ENCODE results near the gene ADAM33.

ADAM33 gene

GRCh38 chr20:3677733-3678132 lies 4.1 kb downstream of the ADAM33 start:
- Histone ChIP-seq H3K9me3 (ENCODE audit: low read length) (no peaks in the 10 kb centered on the region), H3K27me3 (ENCODE audit: insufficient read depth, low read length) (peaks cover 69% of the 10 kb centered on the region), H3K4me3 (ENCODE audit: low read length) (no peak overlapping the region)

GRCh38 chr20:3674995-3675900 lies 6.6 kb downstream of the ADAM33 start:
- H3K27me3 ChIP-seq (ENCODE audit: insufficient read depth, low read length): peaks cover 68% of the 10 kb centered on the region
- H2AFZ ChIP-seq (ENCODE audit: low read depth, low read length): no peak overlapping the region
- peaks cover 6% of the 10 kb centered on the region for H3K4me1 ChIP-seq (ENCODE audit: insufficient read depth, low read length)
- no peaks in the 10 kb centered on the region for H3K9me3 ChIP-seq (ENCODE audit: low read length)
- H3K36me3 ChIP-seq (ENCODE audit: insufficient read depth, low read length): no peaks in the 10 kb centered on the region
- no peak overlapping the region for H3K4me3 ChIP-seq (ENCODE audit: low read length)

More at GRCh38 chr20:3677733-3678132, 4.1 kb downstream of the ADAM33 start:
- Histone ChIP-seq H3K36me3 (ENCODE audit: insufficient read depth, low read length) (no peaks in the 10 kb centered on the region), H3K4me1 (ENCODE audit: insufficient read depth, low read length) (peaks cover 10% of the 10 kb centered on the region), H2AFZ (ENCODE audit: low read depth, low read length) (no peak overlapping the region)

GRCh38 chr20:3674447-3674846 lies 7.4 kb downstream of the ADAM33 start:
- Histone ChIP-seq H3K27me3 (ENCODE audit: insufficient read depth, low read length) (peaks cover 67% of the 10 kb centered on the region), H2AFZ (ENCODE audit: low read depth, low read length) (no peak overlapping the region), H3K4me1 (ENCODE audit: insufficient read depth, low read length) (peaks cover 6% of the 10 kb centered on the region)

GRCh38 chr20:3673221-3674070 lies 8.4 kb downstream of the ADAM33 start:
- H3K36me3 ChIP-seq (ENCODE audit: insufficient read depth, low read length): no peaks in the 10 kb centered on the region
- H3K27me3 ChIP-seq (ENCODE audit: insufficient read depth, low read length): peaks cover 58% of the 10 kb centered on the region

More at GRCh38 chr20:3674447-3674846, 7.4 kb downstream of the ADAM33 start:
- no peak overlapping the region for H3K4me3 ChIP-seq (ENCODE audit: low read length)
- H3K36me3 ChIP-seq (ENCODE audit: insufficient read depth, low read length): no peaks in the 10 kb centered on the region
- no peaks in the 10 kb centered on the region for H3K9me3 ChIP-seq (ENCODE audit: low read length)

GRCh38 chr20:3672547-3673171 lies 9.2 kb downstream of the ADAM33 start:
- Histone ChIP-seq H3K4me1 (ENCODE audit: insufficient read depth, low read length) (peaks cover 3% of the 10 kb centered on the region), H3K4me3 (ENCODE audit: low read length) (no peak overlapping the region)

More at GRCh38 chr20:3673221-3674070, 8.4 kb downstream of the ADAM33 start:
- Histone ChIP-seq H3K4me3 (ENCODE audit: low read length) (no peak overlapping the region), H2AFZ (ENCODE audit: low read depth, low read length) (no peak overlapping the region), H3K9me3 (ENCODE audit: low read length) (no peaks in the 10 kb centered on the region), H3K4me1 (ENCODE audit: insufficient read depth, low read length) (peaks cover 6% of the 10 kb centered on the region)

GRCh38 chr20:3671986-3672546 lies 9.7 kb downstream of the ADAM33 start:
- no peaks in the 10 kb centered on the region for H3K9me3 ChIP-seq (ENCODE audit: low read length)
- no peak overlapping the region for H2AFZ ChIP-seq (ENCODE audit: low read depth, low read length)
- H3K27me3 ChIP-seq (ENCODE audit: insufficient read depth, low read length): peaks cover 50% of the 10 kb centered on the region
- H3K36me3 ChIP-seq (ENCODE audit: insufficient read depth, low read length): no peaks in the 10 kb centered on the region
- peaks cover 3% of the 10 kb centered on the region for H3K4me1 ChIP-seq (ENCODE audit: insufficient read depth, low read length)
- no peak overlapping the region for H3K4me3 ChIP-seq (ENCODE audit: low read length)

More at GRCh38 chr20:3672547-3673171, 9.2 kb downstream of the ADAM33 start:
- no peaks in the 10 kb centered on the region for H3K36me3 ChIP-seq (ENCODE audit: insufficient read depth, low read length)
- no peaks in the 10 kb centered on the region for H3K9me3 ChIP-seq (ENCODE audit: low read length)
- H2AFZ ChIP-seq (ENCODE audit: low read depth, low read length): no peak overlapping the region
- peaks cover 51% of the 10 kb centered on the region for H3K27me3 ChIP-seq (ENCODE audit: insufficient read depth, low read length)

- Histone ChIP-seq H3K4me3 (ENCODE audit: low read length) (no peak overlapping the region), H3K9me3 (ENCODE audit: low read length) (no peaks in the 10 kb centered on the region), H2AFZ (ENCODE audit: low read depth, low read length) (no peak overlapping the region), H3K27me3 (ENCODE audit: insufficient read depth, low read length) (peaks cover 46% of the 10 kb centered on the region), H3K4me1 (ENCODE audit: insufficient read depth, low read length) (no peaks in the 10 kb centered on the region), H3K36me3 (ENCODE audit: insufficient read depth, low read length) (no peaks in the 10 kb centered on the region)
Observed at GRCh38 chr20:3670945-3671344, 10.9 kb downstream of the ADAM33 start.

GRCh38 chr20:3670511-3670910 lies 11.3 kb downstream of the ADAM33 start:
- Histone ChIP-seq H3K27me3 (ENCODE audit: insufficient read depth, low read length) (peaks cover 44% of the 10 kb centered on the region), H3K4me3 (ENCODE audit: low read length) (no peak overlapping the region), H2AFZ (ENCODE audit: low read depth, low read length) (no peak overlapping the region), H3K36me3 (ENCODE audit: insufficient read depth, low read length) (no peaks in the 10 kb centered on the region), H3K4me1 (ENCODE audit: insufficient read depth, low read length) (no peaks in the 10 kb centered on the region), H3K9me3 (ENCODE audit: low read length) (no peaks in the 10 kb centered on the region)

GRCh38 chr20:3669710-3670367 lies 12.0 kb downstream of the ADAM33 start:
- H3K4me3 ChIP-seq (ENCODE audit: low read length): no peak overlapping the region
- no peak overlapping the region for H2AFZ ChIP-seq (ENCODE audit: low read depth, low read length)
- H3K27me3 ChIP-seq (ENCODE audit: insufficient read depth, low read length): peaks cover 38% of the 10 kb centered on the region
- no peaks in the 10 kb centered on the region for H3K4me1 ChIP-seq (ENCODE audit: insufficient read depth, low read length)
- no peaks in the 10 kb centered on the region for H3K36me3 ChIP-seq (ENCODE audit: insufficient read depth, low read length)
- H3K9me3 ChIP-seq (ENCODE audit: low read length): no peaks in the 10 kb centered on the region

GRCh38 chr20:3667434-3668037 lies 14.3 kb downstream of the ADAM33 start:
- Histone ChIP-seq H2AFZ (ENCODE audit: low read depth, low read length) (no peak overlapping the region), H3K9me3 (ENCODE audit: low read length) (no peaks in the 10 kb centered on the region), H3K4me3 (ENCODE audit: low read length) (no peak overlapping the region), H3K36me3 (ENCODE audit: insufficient read depth, low read length) (no peaks in the 10 kb centered on the region), H3K4me1 (ENCODE audit: insufficient read depth, low read length) (no peaks in the 10 kb centered on the region), H3K27me3 (ENCODE audit: insufficient read depth, low read length) (peaks cover 24% of the 10 kb centered on the region)

GRCh38 chr20:3663858-3664257 lies 18.0 kb downstream of the ADAM33 start:
- no peaks in the 10 kb centered on the region for H3K36me3 ChIP-seq (ENCODE audit: insufficient read depth, low read length)
- no peak overlapping the region for H2AFZ ChIP-seq (ENCODE audit: low read depth, low read length)
- H3K4me1 ChIP-seq (ENCODE audit: insufficient read depth, low read length): no peaks in the 10 kb centered on the region
- H3K27me3 ChIP-seq (ENCODE audit: insufficient read depth, low read length): no peaks in the 10 kb centered on the region
- H3K4me3 ChIP-seq (ENCODE audit: low read length): no peak overlapping the region
- peaks cover 5% of the 10 kb centered on the region for H3K9me3 ChIP-seq (ENCODE audit: low read length)

Measured in neuron (in vitro differentiated cells).